KMS-11 (cell line): ENCODE results near the gene COMMD9.

Experiments used
- H2AFZ ChIP-seq: fragments of 200-600 bp; sonication (generic); 2 replicates; pipeline ENCODE4 v1.6.1; 2016; ENCODE audit warnings: antibody characterized with exemption, mixed run types, low read depth
- H3K27ac ChIP-seq: fragments of 200-600 bp; sonication (generic); 2 replicates; pipeline ENCODE4 v1.6.1; 2016; ENCODE audit warnings: mild to moderate bottlenecking, mixed run types
- H3K27me3 ChIP-seq: fragments of 200-600 bp; sonication (generic); 2 replicates; pipeline ENCODE4 v1.6.1; 2017; ENCODE audit warnings: mild to moderate bottlenecking, low read depth, mixed run types, moderate library complexity; ENCODE audit not compliant: insufficient read depth
- H3K36me3 ChIP-seq: fragments of 200-600 bp; sonication (generic); 2 replicates; pipeline ENCODE4 v1.6.1; 2017; ENCODE audit warnings: mild to moderate bottlenecking, mixed run types; ENCODE audit not compliant: insufficient read depth
- H3K4me1 ChIP-seq: fragments of 200-600 bp; sonication (generic); 2 replicates; pipeline ENCODE4 v1.6.1; 2016; ENCODE audit warnings: mild to moderate bottlenecking, low read depth, mixed run types; ENCODE audit not compliant: poor library complexity, severe bottlenecking
- H3K4me2 ChIP-seq: fragments of 200-600 bp; sonication (generic); 2 replicates; pipeline ENCODE4 v1.7.0; 2016; ENCODE audit warnings: mild to moderate bottlenecking, mixed run types
- H3K4me3 ChIP-seq: fragments of 200-600 bp; sonication (generic); IDR thresholded peaks from 2 replicates; pipeline ENCODE4 v1.6.1; 2017; ENCODE audit warnings: low read depth, low read length, mixed read lengths; ENCODE audit not compliant: insufficient read depth
- H3K79me2 ChIP-seq: fragments of 200-600 bp; sonication (generic); 2 replicates; pipeline ENCODE4 v1.6.1; 2016; ENCODE audit warnings: low read depth, mixed run types; ENCODE audit not compliant: insufficient read depth
- H3K9ac ChIP-seq: fragments of 200-600 bp; sonication (generic); 2 replicates; pipeline ENCODE4 v1.6.1; 2016; ENCODE audit warnings: mild to moderate bottlenecking, mixed run types
- H4K20me1 ChIP-seq: fragments of 200-600 bp; sonication (generic); 2 replicates; pipeline ENCODE4 v1.6.1; 2016; ENCODE audit warnings: mild to moderate bottlenecking, mixed run types; ENCODE audit not compliant: insufficient read depth
- TF ChIP-seq, protein P1 (sequence below): fragments of 200-600 bp; sonication (generic); conservative IDR thresholded peaks from 2 replicates; pipeline ENCODE4 v1.6.1; 2017; ENCODE audit warnings: low read depth, mild to moderate bottlenecking, antibody characterized with exemption, low read length, moderate library complexity, mixed read lengths

Gene COMMD9

GRCh38 chr11:36289226-36289852 is at the start of gene COMMD9:
Gene COMMD9, minus strand, starts transcription at chr11:36289424. Its CDS starts 12 bp downstream, at chr11:36289412.
- Histone ChIP-seq H2AFZ (peak within 1 kb of the TSS; percentile 95), H3K9ac (peak within 1 kb of the TSS; percentile 67; the same call in 1 of the 2 replicates), H3K4me1 (peaks cover 8% of the 10 kb centered on the region), H3K4me3 (no peak within 1 kb of the TSS), H3K27me3 (no peaks in the 10 kb centered on the region), H3K4me2 (peak within 1 kb of the TSS; percentile 56), H3K79me2 (0 out of 2 replicates have a peak, but pooled peaks cover 8% of the 10 kb centered on the region), H3K27ac (peak within 1 kb of the TSS; percentile 37; the same call in 1 of the 2 replicates), H4K20me1 (no peaks in the 10 kb centered on the region), H3K36me3 (no peaks in the 10 kb centered on the region)
- TF ChIP-seq, protein P1, sequence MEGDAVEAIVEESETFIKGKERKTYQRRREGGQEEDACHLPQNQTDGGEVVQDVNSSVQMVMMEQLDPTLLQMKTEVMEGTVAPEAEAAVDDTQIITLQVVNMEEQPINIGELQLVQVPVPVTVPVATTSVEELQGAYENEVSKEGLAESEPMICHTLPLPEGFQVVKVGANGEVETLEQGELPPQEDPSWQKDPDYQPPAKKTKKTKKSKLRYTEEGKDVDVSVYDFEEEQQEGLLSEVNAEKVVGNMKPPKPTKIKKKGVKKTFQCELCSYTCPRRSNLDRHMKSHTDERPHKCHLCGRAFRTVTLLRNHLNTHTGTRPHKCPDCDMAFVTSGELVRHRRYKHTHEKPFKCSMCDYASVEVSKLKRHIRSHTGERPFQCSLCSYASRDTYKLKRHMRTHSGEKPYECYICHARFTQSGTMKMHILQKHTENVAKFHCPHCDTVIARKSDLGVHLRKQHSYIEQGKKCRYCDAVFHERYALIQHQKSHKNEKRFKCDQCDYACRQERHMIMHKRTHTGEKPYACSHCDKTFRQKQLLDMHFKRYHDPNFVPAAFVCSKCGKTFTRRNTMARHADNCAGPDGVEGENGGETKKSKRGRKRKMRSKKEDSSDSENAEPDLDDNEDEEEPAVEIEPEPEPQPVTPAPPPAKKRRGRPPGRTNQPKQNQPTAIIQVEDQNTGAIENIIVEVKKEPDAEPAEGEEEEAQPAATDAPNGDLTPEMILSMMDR: no peak

- H3K4me2 ChIP-seq: no peak overlapping the region
- no peak overlapping the region for H3K4me3 ChIP-seq
- no peaks in the 10 kb centered on the region for H3K36me3 ChIP-seq
- H3K79me2 ChIP-seq: no peaks in the 10 kb centered on the region
- TF ChIP-seq, protein P1: no peak
- H3K27ac ChIP-seq: no peak overlapping the region
- H2AFZ ChIP-seq: no peak overlapping the region
- H3K4me1 ChIP-seq: no peaks in the 10 kb centered on the region
- no peak overlapping the region for H3K9ac ChIP-seq
- no peaks in the 10 kb centered on the region for H4K20me1 ChIP-seq
- H3K27me3 ChIP-seq: no peaks in the 10 kb centered on the region
These were observed 44.7 kb upstream of the COMMD9 start for GRCh38 chr11:36333897-36334296.

DNA sequence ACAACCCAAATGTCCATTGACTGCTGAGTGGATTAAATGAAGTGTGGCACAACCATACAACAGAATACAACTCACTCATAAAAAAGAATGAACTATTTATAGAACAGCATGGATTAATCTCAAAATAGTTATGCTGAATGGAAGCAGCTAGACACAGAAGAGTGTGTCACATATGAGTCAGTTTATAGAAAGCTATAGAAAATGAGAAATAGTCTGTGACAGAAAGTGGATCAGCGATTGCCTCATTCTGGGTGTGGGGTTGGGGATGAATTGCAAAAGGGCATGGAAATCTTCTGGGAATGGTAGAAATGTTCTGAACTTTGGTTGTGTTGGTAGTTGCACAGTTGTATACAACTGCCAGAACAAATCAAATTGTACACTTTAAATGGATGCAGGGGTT is 44.2 kb upstream of the COMMD9 start:
- no peak overlapping the region for H3K27ac ChIP-seq
- H2AFZ ChIP-seq: no peak overlapping the region
- H3K36me3 ChIP-seq: no peaks in the 10 kb centered on the region
- no peaks in the 10 kb centered on the region for H3K27me3 ChIP-seq
- H3K4me3 ChIP-seq: no peak overlapping the region
- TF ChIP-seq, protein P1: no peak
- no peaks in the 10 kb centered on the region for H3K79me2 ChIP-seq
- H4K20me1 ChIP-seq: no peaks in the 10 kb centered on the region
- no peak overlapping the region for H3K9ac ChIP-seq
- no peaks in the 10 kb centered on the region for H3K4me1 ChIP-seq
- H3K4me2 ChIP-seq: no peak overlapping the region

DNA sequence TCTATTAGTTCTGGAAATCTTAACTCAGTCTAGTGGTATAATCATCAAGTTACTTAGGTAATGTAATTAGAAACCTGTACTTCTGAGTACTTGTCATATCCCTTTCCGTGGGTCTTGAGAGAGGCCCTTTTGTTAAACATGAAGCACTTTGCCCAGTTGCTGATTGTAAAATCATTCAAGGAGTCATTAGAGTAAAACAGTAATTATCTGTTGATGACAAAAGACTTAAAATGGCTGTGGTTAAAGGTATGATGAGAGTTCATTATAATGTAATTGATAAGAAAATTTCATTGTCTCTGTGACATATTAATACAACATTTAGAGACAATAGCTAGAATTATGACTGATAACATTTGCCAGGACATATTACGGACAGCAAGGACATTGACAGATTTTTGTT is 41.2 kb upstream of the COMMD9 start:
- Histone ChIP-seq H3K27me3 (no peaks in the 10 kb centered on the region), H2AFZ (no peak overlapping the region), H3K79me2 (no peaks in the 10 kb centered on the region), H3K36me3 (no peaks in the 10 kb centered on the region), H3K9ac (no peak overlapping the region), H3K4me1 (no peaks in the 10 kb centered on the region), H3K27ac (no peak overlapping the region), H3K4me3 (no peak overlapping the region), H4K20me1 (no peaks in the 10 kb centered on the region), H3K4me2 (no peak overlapping the region)
- TF ChIP-seq, protein P1: no peak
